OCI-LY7 (cell line): Measurements from ENCODE around the gene MKNK2. TPM values are rescaled to one million over a fixed set of nuclear protein-coding genes. Genes with fewer than 3 reads are reported as not detected.
A peak's percentile ranks its signal among the peaks of the same experiment; 100 is the strongest.

Experiments used
- BruUV-seq: library from RNA; stranded (reverse); fragments of 400-500 nt; replicated peaks from 2 replicates; lab custom pipeline; 2021; lab: Mats Ljungman, UMichigan
- CTCF ChIA-PET: fragments of 300-600 bp; sonication (Branson Sonifier 250); formaldehyde crosslinking; loops from one replicate; lab custom pipeline; 2022; ENCODE audit warnings: antibody characterized with exemption; ENCODE audit not compliant: unreplicated experiment; lab: Charles Lee
- POLR2A ChIA-PET: fragments of 300-600 bp; sonication (Branson Sonifier 250); formaldehyde crosslinking; loops from one replicate; lab custom pipeline; 2022; ENCODE audit warnings: antibody characterized with exemption; lab: Charles Lee
- DNase-seq: peaks from one replicate; pipeline ENCODE4 v3.0.0-alpha.2; 2015; ENCODE audit warnings: low spot score
- H2AFZ ChIP-seq: fragments of 200-600 bp; sonication (generic), shearing (Covaris generic); 2 replicates; pipeline ENCODE4 v1.6.1; 2014; ENCODE audit warnings: mild to moderate bottlenecking, antibody characterized with exemption, low read length, moderate library complexity
- H3K27ac ChIP-seq: fragments of 200-600 bp; sonication (generic); 2 replicates; pipeline ENCODE4 v1.5.1; 2014; ENCODE audit warnings: mixed run types, low read depth, mild to moderate bottlenecking, moderate library complexity, low read length, inconsistent platforms; ENCODE audit not compliant: poor library complexity, severe bottlenecking
- H3K36me3 ChIP-seq: fragments of 200-600 bp; sonication (generic); 2 replicates; pipeline ENCODE4 v1.6.1; 2014; ENCODE audit warnings: mild to moderate bottlenecking, antibody characterized with exemption, low read length, moderate library complexity, mixed read lengths; ENCODE audit not compliant: insufficient read depth
- H3K4me1 ChIP-seq: fragments of 200-600 bp; sonication (generic); 2 replicates; pipeline ENCODE4 v1.5.1; 2014; ENCODE audit warnings: mild to moderate bottlenecking, low read length; ENCODE audit not compliant: insufficient read depth, poor library complexity, severe bottlenecking
- H3K4me2 ChIP-seq: fragments of 200-600 bp; sonication (generic); 2 replicates; pipeline ENCODE4 v1.6.1; 2014; ENCODE audit warnings: mild to moderate bottlenecking, low read length
- H3K4me3 ChIP-seq: fragments of 200-600 bp; sonication (generic); 2 replicates; pipeline ENCODE4 v1.5.1; 2014; ENCODE audit warnings: mild to moderate bottlenecking, low read depth, low read length; ENCODE audit not compliant: poor library complexity, severe bottlenecking
- H3K79me2 ChIP-seq: fragments of 200-600 bp; sonication (generic); 2 replicates; pipeline ENCODE4 v1.6.1; 2016; ENCODE audit warnings: low read depth, mild to moderate bottlenecking, low read length, moderate library complexity, mixed read lengths; ENCODE audit not compliant: insufficient read depth
- H3K9me2 ChIP-seq: fragments of 200-600 bp; sonication (generic); 2 replicates; pipeline ENCODE4 v1.6.1; 2016; ENCODE audit warnings: mild to moderate bottlenecking, low read length, mixed read lengths; ENCODE audit not compliant: insufficient read depth
- H3K9me3 ChIP-seq: fragments of 200-600 bp; sonication (generic); 2 replicates; pipeline ENCODE4 v1.6.1; 2014; ENCODE audit warnings: mild to moderate bottlenecking, mixed run types, low read length, mixed read lengths
- H4K20me1 ChIP-seq: fragments of 200-600 bp; sonication (generic); 2 replicates; pipeline ENCODE4 v1.6.1; 2014; ENCODE audit warnings: mild to moderate bottlenecking, antibody characterized with exemption, low read length, moderate library complexity, mixed read lengths; ENCODE audit not compliant: insufficient read depth
- CTCF ChIP-seq: fragments of 200-600 bp; sonication (generic); conservative IDR thresholded peaks from 2 replicates; pipeline ENCODE4 v1.5.1; 2014; ENCODE audit warnings: mild to moderate bottlenecking, antibody characterized with exemption, low read length, moderate library complexity, mixed read lengths
- EZH2phosphoT487 ChIP-seq: fragments of 200-600 bp; sonication (generic); IDR thresholded peaks from 2 replicates; pipeline ENCODE4 v1.6.1; 2018; ENCODE audit warnings: low read depth, borderline replicate concordance, mild to moderate bottlenecking, mixed run types, antibody characterized with exemption, low read length, moderate library complexity, mixed read lengths
- intact Hi-C: fragments of 100-400 bp; cut with micrococcal nuclease; formaldehyde crosslinking; loops from one replicate; pipeline ENCODE4 v1.10.0; 2022; ENCODE audit not compliant: unreplicated experiment
- total RNA-seq, 2 experiments: library from RNA; depleted of rRNA in 1 of 2; stranded (reverse); fragments of >200 nt in 1 of 2; shearing (Covaris generic) in 1 of 2; gene quantifications; 2 replicates each; pipeline ENCODE4 v1.2.3, GENCODE V29; 2014 to 2022

MKNK2 gene
- total RNA-seq, 2 experiments from 2014 or later, result 115 to 225 TPM

GRCh38 chr19:2057484-2058469, 6.7 kb upstream of the MKNK2 start:
- intact Hi-C loops, result no loop called here
- no peak for TF ChIP-seq CTCF
- TF ChIP-seq EZH2phosphoT487, result no peak
- Histone ChIP-seq H3K27ac (peak overlapping the region; percentile 71), H3K4me3 (no peak overlapping the region), H3K79me2 (no peaks in the 10 kb centered on the region; the same call in 1 of the 2 replicates), H4K20me1 (no peaks in the 10 kb centered on the region), H3K36me3 (no peaks in the 10 kb centered on the region), H3K4me2 (peak overlapping the region; percentile 9; the same call in 1 of the 2 replicates), H2AFZ (no peak overlapping the region), H3K9me2 (no peaks in the 10 kb centered on the region), H3K4me1 (peaks cover 72% of the 10 kb centered on the region), H3K9me3 (no peaks in the 10 kb centered on the region)
- ChIA-PET POLR2A (interaction anchor here (0.6 kb wide), 1 partner anchor 27 kb away, joined by 3 read pairs; no protein-coding TSS in a partner anchor), CTCF (no interaction called here)
- DNase-seq, result no peak
- no TSS peak for BruUV-seq

GRCh38 chr19:2056837-2057192, 5.8 kb upstream of the MKNK2 start:
- Histone ChIP-seq H3K4me3 (no peak overlapping the region), H2AFZ (no peak overlapping the region), H3K36me3 (no peaks in the 10 kb centered on the region), H3K79me2 (no peaks in the 10 kb centered on the region; the same call in 1 of the 2 replicates), H3K9me2 (no peaks in the 10 kb centered on the region), H3K9me3 (no peaks in the 10 kb centered on the region), H3K4me1 (peaks cover 72% of the 10 kb centered on the region), H3K4me2 (peak overlapping the region; percentile 36; the same call in 1 of the 2 replicates), H4K20me1 (no peaks in the 10 kb centered on the region), H3K27ac (peak overlapping the region; percentile 71)
- CTCF ChIA-PET, result interaction anchor here (0.6 kb wide), 1 partner anchor 31 kb away, joined by 3 read pairs; no protein-coding TSS in a partner anchor
- intact Hi-C loops, result no loop called here
- no TSS peak for BruUV-seq
- DNase-seq, result no peak
- TF ChIP-seq EZH2phosphoT487, result no peak
- TF ChIP-seq CTCF, result no peak
- POLR2A ChIA-PET, result no interaction called here
